GM18517 (cell line): ENCODE data around the gene CPD.

ENCODE experiments used
- ATAC-seq: cut with Tn5 transposase; IDR thresholded peaks from one replicate; pipeline ENCODE4 v1.9.1; 2021; ENCODE audit warnings: mild to moderate bottlenecking, moderate library complexity; ENCODE audit not compliant: unreplicated experiment

The CPD gene

GRCh38 chr17:30352240-30352814 is 26.4 kb upstream of the CPD start:
- ATAC-seq = no peak

GRCh38 chr17:30354701-30355100 is 24.0 kb upstream of the CPD start:
- ATAC-seq = no peak

GRCh38 chr17:30357476-30357875 is 21.3 kb upstream of the CPD start:
- no peak for ATAC-seq

- no peak for ATAC-seq
These were observed 20.5 kb upstream of the CPD start for GRCh38 chr17:30358055-30358760.

GRCh38 chr17:30360086-30360808 is 18.5 kb upstream of the CPD start:
- ATAC-seq = no peak

- no peak for ATAC-seq
These were observed 16.9 kb upstream of the CPD start for GRCh38 chr17:30361766-30362279.

GRCh38 chr17:30363715-30364202 is 15.0 kb upstream of the CPD start:
- peak; percentile 82 for ATAC-seq

- ATAC-seq = no peak
These were observed 12.2 kb upstream of the CPD start for GRCh38 chr17:30366536-30366935.

- ATAC-seq = no peak
These were observed 9.6 kb upstream of the CPD start for GRCh38 chr17:30368912-30369720.

GRCh38 chr17:30369995-30370394 is 8.7 kb upstream of the CPD start:
- no peak for ATAC-seq

GRCh38 chr17:30372755-30373154 is 6.0 kb upstream of the CPD start:
- ATAC-seq = no peak

- ATAC-seq = no peak
These were observed 3.1 kb upstream of the CPD start for GRCh38 chr17:30375661-30376060.

- ATAC-seq = no peak
These were observed 1.9 kb upstream of the CPD start for GRCh38 chr17:30376621-30377452.

- ATAC-seq = no peak
These were observed 1.0 kb upstream of the CPD start for GRCh38 chr17:30377574-30378240.

- peak; percentile 18 for ATAC-seq
These were observed 394 bp upstream of the CPD start for GRCh38 chr17:30378241-30378824.

GRCh38 chr17:30379303-30379902 is 676 bp downstream of the CPD start:
- ATAC-seq = peak; percentile 25

GRCh38 chr17:30379903-30380381 is 1.2 kb downstream of the CPD start:
- no peak for ATAC-seq

GRCh38 chr17:30380643-30381339 is 2.1 kb downstream of the CPD start:
- no peak for ATAC-seq
